Dendritic cell treated with granulocyte-macrophage colony-stimulating factor and Interleukin-4, amounts not matched to agents 40 ng/mL and 50 ng/mL, for 4 days (primary cell): ENCODE results near the gene ARHGEF3.
A peak's percentile ranks its signal among the peaks of the same experiment; 100 is the strongest.
"Not testable (repeated sequence)": the region's sequence is repeated elsewhere in the genome, so short reads cannot be mapped to it uniquely, and the experiment has no call there.

ENCODE experiments used
- H3K27ac Mint-ChIP-seq: one replicate; pipeline ENCODE4 v1.8.0; 2022; ENCODE audit warnings: mild to moderate bottlenecking, mixed read lengths
- H3K27me3 Mint-ChIP-seq: one replicate; pipeline ENCODE4 v1.8.0; 2022; ENCODE audit warnings: mild to moderate bottlenecking, mixed read lengths
- H3K36me3 Mint-ChIP-seq: one replicate; pipeline ENCODE4 v1.8.0; 2022; ENCODE audit warnings: low read depth, mixed read lengths
- H3K4me1 Mint-ChIP-seq: one replicate; pipeline ENCODE4 v1.8.0; 2022; ENCODE audit warnings: low read depth, mixed read lengths
- H3K4me3 Mint-ChIP-seq: one replicate; pipeline ENCODE4 v1.8.0; 2022; ENCODE audit warnings: mild to moderate bottlenecking, moderate library complexity, mixed read lengths
- H3K9me3 Mint-ChIP-seq: one replicate; pipeline ENCODE4 v1.8.0; 2022; ENCODE audit warnings: mixed read lengths
- intact Hi-C: fragments of 100-400 bp; cut with micrococcal nuclease; formaldehyde crosslinking; loops from one replicate; pipeline ENCODE4 v1.15.0; 2022

Gene ARHGEF3

GRCh38 chr3:56739036-56739435, 62.7 kb downstream of the ARHGEF3 start:
- H3K9me3 Mint-ChIP-seq: no peaks in the 10 kb centered on the region
- peaks cover 80% of the 10 kb centered on the region for H3K36me3 Mint-ChIP-seq
- no peaks in the 10 kb centered on the region for H3K27me3 Mint-ChIP-seq
- no peaks in the 10 kb centered on the region for H3K4me1 Mint-ChIP-seq
- H3K27ac Mint-ChIP-seq: no peak overlapping the region
- intact Hi-C loops: no loop called here
- H3K4me3 Mint-ChIP-seq: no peak overlapping the region

- Mint-ChIP-seq H3K27ac (no peak overlapping the region), H3K36me3 (peaks cover 77% of the 10 kb centered on the region), H3K27me3 (no peaks in the 10 kb centered on the region), H3K9me3 (no peaks in the 10 kb centered on the region), H3K4me3 (no peak overlapping the region), H3K4me1 (peaks cover 9% of the 10 kb centered on the region)
- intact Hi-C loops: no loop called here
Measured at GRCh38 chr3:56737006-56737405, 64.7 kb downstream of the ARHGEF3 start.

GRCh38 chr3:56732109-56732508, 69.6 kb downstream of the ARHGEF3 start:
- peaks cover 92% of the 10 kb centered on the region for H3K36me3 Mint-ChIP-seq
- H3K4me1 Mint-ChIP-seq: peaks cover 11% of the 10 kb centered on the region
- no peaks in the 10 kb centered on the region for H3K9me3 Mint-ChIP-seq
- peak overlapping the region; percentile 40 for H3K27ac Mint-ChIP-seq
- no peak overlapping the region for H3K4me3 Mint-ChIP-seq
- intact Hi-C loops: no loop called here
- H3K27me3 Mint-ChIP-seq: no peaks in the 10 kb centered on the region

GRCh38 chr3:56725175-56725574, 76.6 kb downstream of the ARHGEF3 start:
- H3K9me3 Mint-ChIP-seq: peaks cover under 1% of the 10 kb centered on the region
- intact Hi-C loops: no loop called here
- H3K27ac Mint-ChIP-seq: no peak overlapping the region
- H3K4me3 Mint-ChIP-seq: no peak overlapping the region
- peaks cover 64% of the 10 kb centered on the region for H3K36me3 Mint-ChIP-seq
- peaks cover 8% of the 10 kb centered on the region for H3K4me1 Mint-ChIP-seq
- peaks cover under 1% of the 10 kb centered on the region for H3K27me3 Mint-ChIP-seq

GRCh38 chr3:56724676-56725075, 77.1 kb downstream of the ARHGEF3 start:
- no peak overlapping the region for H3K4me3 Mint-ChIP-seq

GRCh38 chr3:56720849-56721248, 80.9 kb downstream of the ARHGEF3 start:
- intact Hi-C loops: no loop called here
- H3K27ac Mint-ChIP-seq: no peak overlapping the region
- H3K27me3 Mint-ChIP-seq: peaks cover 3% of the 10 kb centered on the region
- H3K4me1 Mint-ChIP-seq: peaks cover 17% of the 10 kb centered on the region
- H3K36me3 Mint-ChIP-seq: peaks cover 27% of the 10 kb centered on the region
- H3K4me3 Mint-ChIP-seq: no peak overlapping the region
- peaks cover 9% of the 10 kb centered on the region for H3K9me3 Mint-ChIP-seq

More at GRCh38 chr3:56724676-56725075, 77.1 kb downstream of the ARHGEF3 start:
- no peak overlapping the region for H3K27ac Mint-ChIP-seq
- peaks cover 3% of the 10 kb centered on the region for H3K27me3 Mint-ChIP-seq
- H3K9me3 Mint-ChIP-seq: peaks cover 6% of the 10 kb centered on the region
- H3K4me1 Mint-ChIP-seq: peaks cover 11% of the 10 kb centered on the region
- H3K36me3 Mint-ChIP-seq: peaks cover 59% of the 10 kb centered on the region
- intact Hi-C loops: no loop called here

GRCh38 chr3:56718809-56719208, 82.9 kb downstream of the ARHGEF3 start:
- H3K36me3 Mint-ChIP-seq: peaks cover 14% of the 10 kb centered on the region
- H3K27me3 Mint-ChIP-seq, H3K9me3 Mint-ChIP-seq, H3K27ac Mint-ChIP-seq, intact Hi-C loops, H3K4me3 Mint-ChIP-seq: not testable (repeated sequence)
- H3K4me1 Mint-ChIP-seq: peaks cover 17% of the 10 kb centered on the region

GRCh38 chr3:56711344-56711743, 90.4 kb downstream of the ARHGEF3 start:
- Mint-ChIP-seq H3K27ac (no peak overlapping the region), H3K4me1 (peaks cover 5% of the 10 kb centered on the region), H3K9me3 (no peaks in the 10 kb centered on the region), H3K27me3 (no peaks in the 10 kb centered on the region), H3K36me3 (no peaks in the 10 kb centered on the region), H3K4me3 (no peak overlapping the region)
- intact Hi-C loops: no loop called here

GRCh38 chr3:56707412-56707811, 94.3 kb downstream of the ARHGEF3 start:
- H3K4me1 Mint-ChIP-seq, H3K9me3 Mint-ChIP-seq, H3K4me3 Mint-ChIP-seq, H3K27ac Mint-ChIP-seq, H3K27me3 Mint-ChIP-seq, intact Hi-C loops, H3K36me3 Mint-ChIP-seq: not testable (repeated sequence)

GRCh38 chr3:56706629-56707028, 95.1 kb downstream of the ARHGEF3 start:
- intact Hi-C loops: no loop called here
- no peaks in the 10 kb centered on the region for H3K9me3 Mint-ChIP-seq

GRCh38 chr3:56704706-56705105, 97.0 kb downstream of the ARHGEF3 start:
- H3K27me3 Mint-ChIP-seq: no peaks in the 10 kb centered on the region
- H3K4me3 Mint-ChIP-seq: no peak overlapping the region
- H3K27ac Mint-ChIP-seq: no peak overlapping the region
- intact Hi-C loops: no loop called here
- H3K36me3 Mint-ChIP-seq: no peaks in the 10 kb centered on the region
- H3K4me1 Mint-ChIP-seq: peaks cover 10% of the 10 kb centered on the region
- no peaks in the 10 kb centered on the region for H3K9me3 Mint-ChIP-seq

More at GRCh38 chr3:56706629-56707028, 95.1 kb downstream of the ARHGEF3 start:
- H3K4me1 Mint-ChIP-seq: no peaks in the 10 kb centered on the region
- no peaks in the 10 kb centered on the region for H3K36me3 Mint-ChIP-seq
- no peaks in the 10 kb centered on the region for H3K27me3 Mint-ChIP-seq
- no peak overlapping the region for H3K27ac Mint-ChIP-seq
- no peak overlapping the region for H3K4me3 Mint-ChIP-seq

- no peaks in the 10 kb centered on the region for H3K9me3 Mint-ChIP-seq
- intact Hi-C loops: loop anchor here (1.0 kb wide), 2 partner anchors 97 to 287 kb away; no protein-coding TSS in a partner anchor
- H3K27me3 Mint-ChIP-seq: no peaks in the 10 kb centered on the region
- no peaks in the 10 kb centered on the region for H3K36me3 Mint-ChIP-seq
- no peak overlapping the region for H3K27ac Mint-ChIP-seq
- no peak overlapping the region for H3K4me3 Mint-ChIP-seq
- peaks cover 10% of the 10 kb centered on the region for H3K4me1 Mint-ChIP-seq
Measured at GRCh38 chr3:56702490-56703315, 99.0 kb downstream of the ARHGEF3 start.

GRCh38 chr3:56700151-56700550, 101.6 kb downstream of the ARHGEF3 start:
- H3K36me3 Mint-ChIP-seq: no peaks in the 10 kb centered on the region
- no peak overlapping the region for H3K27ac Mint-ChIP-seq
- H3K9me3 Mint-ChIP-seq: no peaks in the 10 kb centered on the region
- intact Hi-C loops: no loop called here
- no peak overlapping the region for H3K4me3 Mint-ChIP-seq
- peaks cover 21% of the 10 kb centered on the region for H3K4me1 Mint-ChIP-seq
- H3K27me3 Mint-ChIP-seq: no peaks in the 10 kb centered on the region

GRCh38 chr3:56694867-56695683, 106.7 kb downstream of the ARHGEF3 start:
- peaks cover 40% of the 10 kb centered on the region for H3K4me1 Mint-ChIP-seq
- H3K4me3 Mint-ChIP-seq: no peak overlapping the region
- intact Hi-C loops: loop anchor here (10.0 kb wide), 1 partner anchor 380 kb away; no protein-coding TSS in a partner anchor
- H3K27ac Mint-ChIP-seq: peak overlapping the region; percentile 70
- no peaks in the 10 kb centered on the region for H3K27me3 Mint-ChIP-seq
- no peaks in the 10 kb centered on the region for H3K9me3 Mint-ChIP-seq
- H3K36me3 Mint-ChIP-seq: no peaks in the 10 kb centered on the region
